Measurements from ENCODE around the gene PIGP. TPM values are rescaled to one million over a fixed set of nuclear protein-coding genes. Genes with fewer than 3 reads are reported as not detected.

The PIGP gene
- total and polyA plus RNA-seq, 2 of the 13 experiments (the other 11 are each of a cell fraction or from before 2014, with no cell fraction given): 14.8 to 33.4 TPM

DNA sequence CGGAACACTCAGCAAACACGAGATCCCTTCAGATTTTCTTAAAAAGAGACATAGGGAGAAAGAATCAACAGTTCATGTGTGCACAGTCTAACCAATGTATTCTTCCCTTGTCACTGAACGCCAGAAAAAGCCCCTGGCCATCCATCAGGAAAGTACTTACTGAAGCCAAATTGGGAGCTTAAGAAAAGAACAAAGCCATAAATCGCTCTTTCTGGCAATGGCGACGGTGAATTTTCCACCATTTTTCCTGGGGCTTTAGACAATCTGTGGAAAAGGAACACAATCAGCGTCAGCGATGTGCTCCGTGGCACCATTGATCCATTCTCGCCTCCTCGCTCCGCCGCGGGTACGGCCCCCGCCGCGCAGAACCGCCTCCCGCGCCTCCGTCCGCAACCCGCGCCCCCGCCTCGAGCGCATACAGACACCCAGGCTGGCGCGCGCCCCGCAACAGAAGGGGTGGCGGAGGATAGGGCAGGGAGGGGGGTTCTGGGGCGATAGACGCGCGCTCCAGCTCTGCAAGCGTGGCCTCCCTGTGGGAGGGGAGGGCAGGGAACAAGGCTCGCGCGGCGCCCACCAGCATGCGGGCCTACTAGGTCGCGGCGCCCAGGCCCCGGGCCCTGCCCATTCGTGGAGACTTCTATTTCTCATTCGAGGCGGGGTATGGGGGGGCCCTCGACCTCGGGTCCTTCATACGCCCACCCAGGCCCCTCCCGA lies 440 bp downstream of the PIGP start (continued):
- TF ChIP-seq, protein P1, sequence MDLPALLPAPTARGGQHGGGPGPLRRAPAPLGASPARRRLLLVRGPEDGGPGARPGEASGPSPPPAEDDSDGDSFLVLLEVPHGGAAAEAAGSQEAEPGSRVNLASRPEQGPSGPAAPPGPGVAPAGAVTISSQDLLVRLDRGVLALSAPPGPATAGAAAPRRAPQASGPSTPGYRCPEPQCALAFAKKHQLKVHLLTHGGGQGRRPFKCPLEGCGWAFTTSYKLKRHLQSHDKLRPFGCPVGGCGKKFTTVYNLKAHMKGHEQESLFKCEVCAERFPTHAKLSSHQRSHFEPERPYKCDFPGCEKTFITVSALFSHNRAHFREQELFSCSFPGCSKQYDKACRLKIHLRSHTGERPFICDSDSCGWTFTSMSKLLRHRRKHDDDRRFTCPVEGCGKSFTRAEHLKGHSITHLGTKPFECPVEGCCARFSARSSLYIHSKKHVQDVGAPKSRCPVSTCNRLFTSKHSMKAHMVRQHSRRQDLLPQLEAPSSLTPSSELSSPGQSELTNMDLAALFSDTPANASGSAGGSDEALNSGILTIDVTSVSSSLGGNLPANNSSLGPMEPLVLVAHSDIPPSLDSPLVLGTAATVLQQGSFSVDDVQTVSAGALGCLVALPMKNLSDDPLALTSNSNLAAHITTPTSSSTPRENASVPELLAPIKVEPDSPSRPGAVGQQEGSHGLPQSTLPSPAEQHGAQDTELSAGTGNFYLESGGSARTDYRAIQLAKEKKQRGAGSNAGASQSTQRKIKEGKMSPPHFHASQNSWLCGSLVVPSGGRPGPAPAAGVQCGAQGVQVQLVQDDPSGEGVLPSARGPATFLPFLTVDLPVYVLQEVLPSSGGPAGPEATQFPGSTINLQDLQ (CRISPR knock-in tag; IDR thresholded peaks at IDR 0.05): no peak; the same call in 1 of the 2 replicates
- TF ChIP-seq, protein P2, sequence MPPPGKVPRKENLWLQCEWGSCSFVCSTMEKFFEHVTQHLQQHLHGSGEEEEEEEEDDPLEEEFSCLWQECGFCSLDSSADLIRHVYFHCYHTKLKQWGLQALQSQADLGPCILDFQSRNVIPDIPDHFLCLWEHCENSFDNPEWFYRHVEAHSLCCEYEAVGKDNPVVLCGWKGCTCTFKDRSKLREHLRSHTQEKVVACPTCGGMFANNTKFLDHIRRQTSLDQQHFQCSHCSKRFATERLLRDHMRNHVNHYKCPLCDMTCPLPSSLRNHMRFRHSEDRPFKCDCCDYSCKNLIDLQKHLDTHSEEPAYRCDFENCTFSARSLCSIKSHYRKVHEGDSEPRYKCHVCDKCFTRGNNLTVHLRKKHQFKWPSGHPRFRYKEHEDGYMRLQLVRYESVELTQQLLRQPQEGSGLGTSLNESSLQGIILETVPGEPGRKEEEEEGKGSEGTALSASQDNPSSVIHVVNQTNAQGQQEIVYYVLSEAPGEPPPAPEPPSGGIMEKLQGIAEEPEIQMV (CRISPR knock-in tag; IDR thresholded peaks at IDR 0.05; ENCODE audit: low read depth): no peak
- TF ChIP-seq ZNF776 (CRISPR knock-in tag; IDR thresholded peaks at IDR 0.05): no peak
- no peak for TF ChIP-seq RELA (CRISPR knock-in tag; IDR thresholded peaks at IDR 0.05)
- TF ChIP-seq KDM2A (CRISPR knock-in tag; IDR thresholded peaks at IDR 0.05; ENCODE audit: borderline replicate concordance, low read depth): peak; percentile 89; the same call in 1 of the 2 replicates
- 0 out of 2 replicates have a peak, but pooled peaks have one; percentile 27 for TF ChIP-seq ZNF451 (CRISPR knock-in tag; IDR thresholded peaks at IDR 0.05)
- no peak for TF ChIP-seq ZSCAN22 (CRISPR knock-in tag; IDR thresholded peaks at IDR 0.05)
- TF ChIP-seq ZNF703 (CRISPR knock-in tag; IDR thresholded peaks at IDR 0.05; ENCODE audit: borderline replicate concordance): 0 out of 2 replicates have a peak, but pooled peaks have one; percentile 33
- no peak for TF ChIP-seq ZNF570 (CRISPR knock-in tag; IDR thresholded peaks at IDR 0.05; ENCODE audit: borderline replicate concordance)
- TF ChIP-seq BATF2 (CRISPR knock-in tag; IDR thresholded peaks at IDR 0.05): no peak
- TF ChIP-seq REPIN1 (CRISPR knock-in tag; IDR thresholded peaks at IDR 0.05; ENCODE audit: borderline replicate concordance, low read depth): peak; percentile 76
- TF ChIP-seq ZNF234 (CRISPR knock-in tag; conservative IDR thresholded peaks at IDR 0.05): no peak
- TF ChIP-seq NFE2 (CRISPR knock-in tag; IDR thresholded peaks at IDR 0.05): no peak
- TF ChIP-seq, protein P3, sequence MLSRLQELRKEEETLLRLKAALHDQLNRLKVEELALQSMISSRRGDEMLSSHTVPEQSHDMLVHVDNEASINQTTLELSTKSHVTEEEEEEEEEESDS (CRISPR knock-in tag; IDR thresholded peaks at IDR 0.05; ENCODE audit: borderline replicate concordance): no peak
- no peak for TF ChIP-seq ZNF563 (CRISPR knock-in tag; IDR thresholded peaks at IDR 0.05)
- no peak for TF ChIP-seq ZGPAT (CRISPR knock-in tag; IDR thresholded peaks at IDR 0.05)
- TF ChIP-seq SIX1 (CRISPR knock-in tag; IDR thresholded peaks at IDR 0.05; ENCODE audit: borderline replicate concordance): no peak
- TF ChIP-seq ZNF720 (CRISPR knock-in tag; IDR thresholded peaks at IDR 0.05): no peak
- TF ChIP-seq CEBPG (CRISPR knock-in tag; IDR thresholded peaks at IDR 0.05): no peak
- no peak for TF ChIP-seq SYNCRIP (IDR thresholded peaks at IDR 0.05; ENCODE audit: insufficient read depth, low read depth, low read length)
- no peak for TF ChIP-seq ZNF10 (CRISPR knock-in tag; IDR thresholded peaks at IDR 0.05; ENCODE audit: borderline replicate concordance, low read depth)
